ENCODE data around the gene CCBE1. TPM values are rescaled to one million over a fixed set of nuclear protein-coding genes. Genes with fewer than 3 reads are reported as not detected.

Gene CCBE1
- total RNA-seq, 1 donor, result 35.3 TPM

- TF ChIP-seq CTCF (IDR thresholded peaks at IDR 0.05; ENCODE audit: insufficient read depth, low read length), result no peak
- peak; percentile 35 for DNase-seq (ENCODE audit: low read depth)
- no peak overlapping the region for H3K4me3 ChIP-seq (ENCODE audit: low read depth, low read length)
These were observed 226.6 kb downstream of the CCBE1 start for GRCh38 chr18:59470561-59471121.

- DNase-seq (ENCODE audit: low read depth), result no peak
- no peak overlapping the region for H3K4me3 ChIP-seq (ENCODE audit: low read depth, low read length)
- no peak for TF ChIP-seq CTCF (IDR thresholded peaks at IDR 0.05; ENCODE audit: insufficient read depth, low read length)
These were observed 227.6 kb downstream of the CCBE1 start for GRCh38 chr18:59469463-59470180.

- DNase-seq (ENCODE audit: low read depth), result no peak
- H3K4me3 ChIP-seq (ENCODE audit: low read depth, low read length), result no peak overlapping the region
- TF ChIP-seq CTCF (IDR thresholded peaks at IDR 0.05; ENCODE audit: insufficient read depth, low read length), result no peak
These were observed 228.4 kb downstream of the CCBE1 start for GRCh38 chr18:59468821-59469220.

GRCh38 chr18:59467497-59467896, 229.7 kb downstream of the CCBE1 start:
- no peak for DNase-seq (ENCODE audit: low read depth)
- no peak for TF ChIP-seq CTCF (IDR thresholded peaks at IDR 0.05; ENCODE audit: insufficient read depth, low read length)
- H3K4me3 ChIP-seq (ENCODE audit: low read depth, low read length), result no peak overlapping the region

GRCh38 chr18:59466980-59467379, 230.2 kb downstream of the CCBE1 start:
- no peak for TF ChIP-seq CTCF (IDR thresholded peaks at IDR 0.05; ENCODE audit: insufficient read depth, low read length)
- no peak for DNase-seq (ENCODE audit: low read depth)
- H3K4me3 ChIP-seq (ENCODE audit: low read depth, low read length), result no peak overlapping the region

- DNase-seq (ENCODE audit: low read depth), result no peak
- TF ChIP-seq CTCF (IDR thresholded peaks at IDR 0.05; ENCODE audit: insufficient read depth, low read length), result no peak
- H3K4me3 ChIP-seq (ENCODE audit: low read depth, low read length), result no peak overlapping the region
These were observed 232.7 kb downstream of the CCBE1 start for GRCh38 chr18:59464486-59464885.

Data from fibroblast of the aortic adventitia (primary cell).